ENCODE measurements around the gene SYNE4.
A peak's percentile ranks its signal among the peaks of the same experiment; 100 is the strongest.
"Not testable (repeated sequence)": the region's sequence is repeated elsewhere in the genome, so short reads cannot be mapped to it uniquely, and the experiment has no call there.

SYNE4 gene
- total RNA-seq = 1.2 to 1.6 reads per million in 2 donors

- no peak for DNase-seq
Measured at GRCh38 chr19:36008336-36008978, at the start of gene SYNE4. TSS of gene SYNE4 (minus strand) at chr19:36008813. CDS start at chr19:36008681, 132 bp downstream.

GRCh38 chr19:36054733-36055686, 46.4 kb upstream of the SYNE4 start, which contains the start of gene WDR62:
TSS of gene WDR62 (plus strand) at chr19:36054897. CDS start at chr19:36054972, 75 bp downstream.
- DNase-seq = peak in 4 of 5 experiments; percentile 91 to 94 (median 92)

GRCh38 chr19:36054119-36054732, 45.6 kb upstream of the SYNE4 start, which contains the start of gene THAP8:
TSS of gene THAP8 (minus strand) at chr19:36054285. CDS start at chr19:36054217, 68 bp downstream.
- DNase-seq = peak; percentile 99 to 100 (median 100)

GRCh38 chr19:36051637-36052036, 43.0 kb upstream of the SYNE4 start:
- no peak for DNase-seq

GRCh38 chr19:36051236-36051635, 42.6 kb upstream of the SYNE4 start:
- no peak for DNase-seq

GRCh38 chr19:36049080-36049698, 40.6 kb upstream of the SYNE4 start:
- no peak for DNase-seq

- no peak for DNase-seq
Measured at GRCh38 chr19:36047835-36048234, 39.2 kb upstream of the SYNE4 start.

- DNase-seq = no peak
Measured at GRCh38 chr19:36046443-36047050, 37.9 kb upstream of the SYNE4 start.

GRCh38 chr19:36043952-36044351, 35.3 kb upstream of the SYNE4 start:
- DNase-seq = no peak

- no peak for DNase-seq
Measured at GRCh38 chr19:36041831-36042230, 33.2 kb upstream of the SYNE4 start.

- DNase-seq = not testable (repeated sequence)
Measured at GRCh38 chr19:36041092-36041491, 32.5 kb upstream of the SYNE4 start.

GRCh38 chr19:36040495-36040894, 31.9 kb upstream of the SYNE4 start:
- no peak for DNase-seq

GRCh38 chr19:36032251-36033104, 23.9 kb upstream of the SYNE4 start, which contains the start of gene CLIP3:
TSS of gene CLIP3 (minus strand) at chr19:36032873. CDS start at chr19:36032357, 516 bp downstream.
- peak in 2 of 5 experiments; percentile 47 to 53 for DNase-seq

- DNase-seq = no peak
Measured at GRCh38 chr19:36031308-36031707, 22.7 kb upstream of the SYNE4 start.

- DNase-seq = no peak
Measured at GRCh38 chr19:36030264-36031148, 21.9 kb upstream of the SYNE4 start.

GRCh38 chr19:36028313-36029041, 19.9 kb upstream of the SYNE4 start:
- DNase-seq = no peak

GRCh38 chr19:36027696-36028095, 19.1 kb upstream of the SYNE4 start:
- DNase-seq = no peak

GRCh38 chr19:36026091-36026876, 17.7 kb upstream of the SYNE4 start:
- no peak for DNase-seq
